AG04449 (cell line): ENCODE results near the gene HK1.

Experiments
- CTCF ChIA-PET: fragments of 350-600 bp; formaldehyde crosslinking; extraction: SDS; loops from one replicate; lab custom pipeline; 2021; ENCODE audit warnings: antibody characterized with exemption; lab: Yijun Ruan, JAX
- POLR2A ChIA-PET: fragments of 400-600, 350-600 bp; formaldehyde crosslinking; extraction: SDS; loops from one replicate; lab custom pipeline; 2020; ENCODE audit warnings: antibody characterized with exemption, inconsistent platforms; lab: Yijun Ruan, JAX
- DNase-seq: peaks from one replicate; pipeline ENCODE4 v3.0.0-alpha.2; 2010; ENCODE audit warnings: low read depth, low spot score
- H3K4me3 ChIP-seq: 2 replicates; pipeline ENCODE4 v1.5.1; 2011; ENCODE audit warnings: low read depth, mild to moderate bottlenecking, control low read depth, low read length
- CTCF ChIP-seq: IDR thresholded peaks from one replicate; pipeline ENCODE4 v1.5.1; 2011; ENCODE audit warnings: mild to moderate bottlenecking, moderate library complexity, low read length, control low read depth, inconsistent platforms; ENCODE audit not compliant: insufficient read depth; ENCODE audit errors: missing control alignments

Gene HK1

GRCh38 chr10:69315610-69316312 lies 37.5 kb downstream of the HK1 start:
- no peak for DNase-seq
- POLR2A ChIA-PET: no interaction called here
- TF ChIP-seq CTCF: no peak
- CTCF ChIA-PET: no interaction called here
- no peak overlapping the region for H3K4me3 ChIP-seq

- DNase-seq: no peak
- POLR2A ChIA-PET: no interaction called here
- no peak for TF ChIP-seq CTCF
- CTCF ChIA-PET: interaction anchor here (1.0 to 1.5 kb wide), 3 partner anchors 76 to 92 kb away, joined by 4 read pairs; no protein-coding TSS in a partner anchor
- no peak overlapping the region for H3K4me3 ChIP-seq
Observed at GRCh38 chr10:69316313-69317059, 38.2 kb downstream of the HK1 start.

- no peak overlapping the region for H3K4me3 ChIP-seq
- POLR2A ChIA-PET: no interaction called here
- DNase-seq: no peak
- TF ChIP-seq CTCF: no peak
- CTCF ChIA-PET: interaction anchor here (0.6 to 1.5 kb wide), 5 partner anchors 30 to 91 kb away, joined by 3 to 4 read pairs (median 4); no protein-coding TSS in a partner anchor
Observed at GRCh38 chr10:69317175-69317604, 38.9 kb downstream of the HK1 start.

- CTCF ChIA-PET: interaction anchor here (0.6 to 1.5 kb wide), 5 partner anchors 30 to 91 kb away, joined by 3 to 4 read pairs (median 4); no protein-coding TSS in a partner anchor
- DNase-seq: no peak
- POLR2A ChIA-PET: interaction anchor here (2.8 kb wide), 1 partner anchor 10 kb away, joined by 14 read pairs; no protein-coding TSS in a partner anchor
- TF ChIP-seq CTCF: no peak
- peak overlapping the region; percentile 92 for H3K4me3 ChIP-seq
Observed at GRCh38 chr10:69317626-69318105, 39.4 kb downstream of the HK1 start.

GRCh38 chr10:69318106-69318866 lies 40.0 kb downstream of the HK1 start:
- TF ChIP-seq CTCF: no peak
- DNase-seq: no peak
- ChIA-PET CTCF (interaction anchor here (0.9 to 1.9 kb wide), 4 partner anchors 19 to 79 kb away, joined by 3 to 8 read pairs (median 4); no protein-coding TSS in a partner anchor), POLR2A (interaction anchor here (0.8 to 2.8 kb wide), 3 partner anchors 9 to 90 kb away, joined by 4 to 14 read pairs (median 8); no protein-coding TSS in a partner anchor)
- H3K4me3 ChIP-seq: peak overlapping the region; percentile 92
